ENCODE measurements around the gene MCRIP1.

The MCRIP1 gene

GRCh38 chr17:81819708-81820107 is 13.4 kb downstream of the MCRIP1 start:
- no peak for DNase-seq (ENCODE audit: low read depth)

- no peak for DNase-seq (ENCODE audit: low read depth)
Observed at GRCh38 chr17:81817758-81818147, 15.3 kb downstream of the MCRIP1 start.

GRCh38 chr17:81815646-81815986 is 17.5 kb downstream of the MCRIP1 start:
- DNase-seq (ENCODE audit: low read depth): no peak

GRCh38 chr17:81814748-81815645 is 18.1 kb downstream of the MCRIP1 start:
- no peak for DNase-seq (ENCODE audit: low read depth)

- DNase-seq (ENCODE audit: low read depth): no peak
Observed at GRCh38 chr17:81813861-81814683, 19.0 kb downstream of the MCRIP1 start.

- no peak for DNase-seq (ENCODE audit: low read depth)
Observed at GRCh38 chr17:81813371-81813684, 19.8 kb downstream of the MCRIP1 start.

GRCh38 chr17:81812571-81813370 is 20.3 kb downstream of the MCRIP1 start:
- DNase-seq (ENCODE audit: low read depth): no peak

GRCh38 chr17:81811705-81812570 is 21.2 kb downstream of the MCRIP1 start:
- no peak for DNase-seq (ENCODE audit: low read depth)

- no peak for DNase-seq (ENCODE audit: low read depth)
Observed at GRCh38 chr17:81810892-81811704, 22.0 kb downstream of the MCRIP1 start.

- no peak for DNase-seq (ENCODE audit: low read depth)
Observed at GRCh38 chr17:81810476-81810875, 22.6 kb downstream of the MCRIP1 start.

- no peak for DNase-seq (ENCODE audit: low read depth)
Observed at GRCh38 chr17:81809556-81809998, 23.5 kb downstream of the MCRIP1 start.

GRCh38 chr17:81808778-81809555 is 24.1 kb downstream of the MCRIP1 start:
- DNase-seq (ENCODE audit: low read depth): no peak

- DNase-seq (ENCODE audit: low read depth): no peak
Observed at GRCh38 chr17:81807839-81808238, 25.3 kb downstream of the MCRIP1 start.

GRCh38 chr17:81807210-81807719 is 25.8 kb downstream of the MCRIP1 start:
- no peak for DNase-seq (ENCODE audit: low read depth)

GRCh38 chr17:81806461-81807209 is 26.5 kb downstream of the MCRIP1 start:
- no peak for DNase-seq (ENCODE audit: low read depth)

- no peak for DNase-seq (ENCODE audit: low read depth)
Observed at GRCh38 chr17:81805707-81806460, 27.2 kb downstream of the MCRIP1 start.

GRCh38 chr17:81804559-81805399 is 28.3 kb downstream of the MCRIP1 start:
- no peak for DNase-seq (ENCODE audit: low read depth)
